B cell (primary cell): Measurements from ENCODE around the gene ARID3A. TPM values are rescaled to one million over a fixed set of nuclear protein-coding genes. Genes with fewer than 3 reads are reported as not detected.

Experiments used
- ATAC-seq: fragments of 200-7000 bp; cut with Tn5 transposase; one replicate; pipeline ENCODE4 v1.10.0; 2021; ENCODE audit warnings: low read depth, mild to moderate bottlenecking, moderate number of reproducible peaks, moderate library complexity
- CTCF ChIA-PET: fragments of 350-600 bp; sonication (Branson Sonifier 250); formaldehyde crosslinking; loops from one replicate; lab custom pipeline; 2021; ENCODE audit warnings: antibody characterized with exemption, inconsistent platforms; lab: Charles Lee
- POLR2A ChIA-PET: fragments of 350-600 bp; sonication (Branson Sonifier 250); formaldehyde crosslinking; loops from one replicate; lab custom pipeline; 2021; ENCODE audit warnings: antibody characterized with exemption; lab: Charles Lee
- DNase-seq: peaks from one replicate; pipeline ENCODE4 v3.0.0; 2013
- H2AFZ ChIP-seq: 2 replicates; pipeline ENCODE4 v1.6.1; 2012; ENCODE audit warnings: mild to moderate bottlenecking, low read depth, low read length; ENCODE audit not compliant: insufficient read depth, poor library complexity, severe bottlenecking
- H3K27ac ChIP-seq, 2 donors: 1 replicate in 1 of 2; 2 replicates in 1 of 2; pipeline ENCODE4 v1.5.1; 2012 to 2013; ENCODE audit warnings: low read length in 2 of 2, mild to moderate bottlenecking in 2 of 2, moderate library complexity in 1 of 2
- H3K27me3 ChIP-seq, 4 experiments: fragments of 200-600 bp in 1 of 4; sonication (generic) in 1 of 4; replicated peaks in 1 of 4; 1 replicate in 2 of 4; 2 replicates in 2 of 4; pipeline versions ENCODE4 v1.6.1 to v1.7.0; 2013 to 2016; ENCODE audit warnings: low read length in 3 of 4, mild to moderate bottlenecking in 2 of 4, mixed read lengths in 1 of 4, moderate library complexity in 1 of 4; ENCODE audit not compliant: insufficient read depth in 4 of 4, control insufficient read depth in 3 of 4; ENCODE audit errors: control extremely low read depth in 1 of 4
- H3K36me3 ChIP-seq, 2 experiments: replicated peaks in 1 of 2; 1 replicate in 1 of 2; 2 replicates in 1 of 2; pipeline versions ENCODE4 v1.6.1 to v1.7.1; 2013; ENCODE audit warnings: low read length in 1 of 2; ENCODE audit not compliant: insufficient read depth in 2 of 2, control insufficient read depth in 1 of 2; ENCODE audit errors: control extremely low read depth in 1 of 2, extremely low read depth in 1 of 2
- H3K4me1 ChIP-seq, 2 donors: fragments of 200-600 bp in 1 of 2; sonication (generic) in 1 of 2; 1 replicate in 1 of 2; 2 replicates in 1 of 2; pipeline versions ENCODE4 v1.5.1 to v1.6.1; 2013 to 2017; ENCODE audit warnings: low read length in 2 of 2; ENCODE audit not compliant: control insufficient read depth in 2 of 2, insufficient read depth in 2 of 2
- H3K4me2 ChIP-seq: replicated peaks from 2 replicates; pipeline ENCODE3; 2012; ENCODE audit warnings: mild to moderate bottlenecking, low read depth, low read length; ENCODE audit not compliant: poor library complexity, severe bottlenecking
- H3K4me3 ChIP-seq, 5 experiments: fragments of 200-600 bp in 1 of 5; sonication (generic) in 1 of 5; 1 replicate in 3 of 5; 2 replicates in 2 of 5; pipeline versions ENCODE4 v1.5.1 to v1.7.0; 2011 to 2016; ENCODE audit warnings: low read length in 4 of 5, mild to moderate bottlenecking in 4 of 5, low read depth in 2 of 5, control low read depth in 1 of 5, moderate library complexity in 1 of 5; ENCODE audit not compliant: insufficient read depth in 1 of 5; ENCODE audit errors: control extremely low read depth in 1 of 5, extremely low read depth in 1 of 5
- H3K79me2 ChIP-seq: fragments of 200-600 bp; sonication (generic); one replicate; pipeline ENCODE4 v1.6.0; 2016; ENCODE audit warnings: low read length; ENCODE audit not compliant: control insufficient read depth, insufficient read depth
- H3K9ac ChIP-seq: fragments of 200-600 bp; sonication (generic); 2 replicates; pipeline ENCODE4 v1.6.1; 2017; ENCODE audit warnings: mild to moderate bottlenecking, low read length, moderate library complexity
- H3K9me3 ChIP-seq, 3 donors: one replicate each; pipeline versions ENCODE4 v1.6.1 to v1.7.1; 2013; ENCODE audit warnings: low read length in 2 of 3; ENCODE audit not compliant: control insufficient read depth in 2 of 3, insufficient read depth in 1 of 3; ENCODE audit errors: control extremely low read depth in 1 of 3
- H4K20me1 ChIP-seq: 2 replicates; pipeline ENCODE4 v1.6.0; 2012; ENCODE audit warnings: mild to moderate bottlenecking, low read length; ENCODE audit not compliant: insufficient read depth, control insufficient read depth, poor library complexity, severe bottlenecking
- H3K27ac Mint-ChIP-seq: one replicate; pipeline ENCODE4 v1.8.0; 2021; ENCODE audit warnings: mixed read lengths
- H3K27me3 Mint-ChIP-seq: one replicate; pipeline ENCODE4 v1.8.0; 2021; ENCODE audit warnings: mixed read lengths
- H3K4me1 Mint-ChIP-seq: one replicate; pipeline ENCODE4 v1.8.0; 2021; ENCODE audit warnings: mixed read lengths
- H3K4me3 Mint-ChIP-seq: one replicate; pipeline ENCODE4 v1.8.0; 2021; ENCODE audit warnings: mixed read lengths
- H3K9me3 Mint-ChIP-seq: one replicate; pipeline ENCODE4 v1.8.0; 2022; ENCODE audit warnings: mixed read lengths; ENCODE audit not compliant: insufficient read depth
- EZH2 ChIP-seq: IDR thresholded peaks from 2 replicates; pipeline ENCODE4 v1.6.1; 2012; ENCODE audit warnings: borderline replicate concordance, low read depth, mild to moderate bottlenecking, moderate library complexity, low read length; ENCODE audit not compliant: insufficient read depth, poor library complexity, severe bottlenecking
- WGBS: methylation state at CpG from one replicate; pipeline ENCODE4 v1.1.5; 2013; ENCODE audit warnings: missing lambda C conversion rate; ENCODE audit not compliant: insufficient coverage; 5-methylcytosine and 5-hydroxymethylcytosine counted together
- intact Hi-C: fragments of 100-400 bp; cut with micrococcal nuclease; formaldehyde crosslinking; loops from one replicate; pipeline ENCODE4 v1.10.0; 2022
- polyA plus RNA-seq: library from polyadenylated mRNA; depleted of rRNA; stranded (reverse); fragments of >200 nt; gene quantifications from 2 replicates; pipeline ENCODE4 v1.2.3, GENCODE V29; 2012
- total RNA-seq, 2 donors: library from RNA; stranded (reverse); fragments of 120-200 nt in 1 of 2; gene quantifications; 1 replicate in 1 of 2; 2 replicates in 1 of 2; pipeline versions ENCODE4 v1.2.3 to v1.2.4, GENCODE V29; 2013 to 2022
- TF ChIP-seq, protein P1 (sequence below): fragments of 200-600 bp; IDR thresholded peaks from one replicate; pipeline ENCODE4 v1.8.0; 2022; ENCODE audit warnings: antibody characterized with exemption, mild to moderate bottlenecking

ARID3A gene
- total and polyA plus RNA-seq, 2 donors (not counting 1 experiment from before 2014, with no cell fraction given), result 22.9 to 60.5 TPM

- peaks cover 50% of the 10 kb centered on the region for H4K20me1 ChIP-seq
- no peaks in the 10 kb centered on the region for H3K9me3 Mint-ChIP-seq
- intact Hi-C loops, result no loop called here
- peaks cover 32 to 64% of the 10 kb centered on the region in 2 donors for H3K4me1 ChIP-seq
- DNase-seq (no peak), ATAC-seq (no peak)
- H3K9ac ChIP-seq, result peak overlapping the region; percentile 60
- H3K27me3 ChIP-seq, result no peaks in the 10 kb centered on the region
- H3K4me3 Mint-ChIP-seq, result peak overlapping the region; percentile 70
- H3K27ac ChIP-seq, result no peak overlapping the region
- no peak overlapping the region for H2AFZ ChIP-seq
- POLR2A ChIA-PET, result interaction anchor here (0.9 kb wide), 1 partner anchor 10 kb away, joined by 3 read pairs; no protein-coding TSS in a partner anchor
- peaks cover 0 to 2% of the 10 kb centered on the region in 2 experiments for H3K36me3 ChIP-seq
- H3K4me3 ChIP-seq, result peak overlapping the region in 3 of 5 experiments; percentile 35 to 58 (median 47)
- WGBS, result 46% methylated on average over 20 of the region's 33 CpGs
- H3K4me2 ChIP-seq, result peak overlapping the region; percentile 77
- peak overlapping the region; percentile 70 for H3K27ac Mint-ChIP-seq
- TF ChIP-seq, protein P1, sequence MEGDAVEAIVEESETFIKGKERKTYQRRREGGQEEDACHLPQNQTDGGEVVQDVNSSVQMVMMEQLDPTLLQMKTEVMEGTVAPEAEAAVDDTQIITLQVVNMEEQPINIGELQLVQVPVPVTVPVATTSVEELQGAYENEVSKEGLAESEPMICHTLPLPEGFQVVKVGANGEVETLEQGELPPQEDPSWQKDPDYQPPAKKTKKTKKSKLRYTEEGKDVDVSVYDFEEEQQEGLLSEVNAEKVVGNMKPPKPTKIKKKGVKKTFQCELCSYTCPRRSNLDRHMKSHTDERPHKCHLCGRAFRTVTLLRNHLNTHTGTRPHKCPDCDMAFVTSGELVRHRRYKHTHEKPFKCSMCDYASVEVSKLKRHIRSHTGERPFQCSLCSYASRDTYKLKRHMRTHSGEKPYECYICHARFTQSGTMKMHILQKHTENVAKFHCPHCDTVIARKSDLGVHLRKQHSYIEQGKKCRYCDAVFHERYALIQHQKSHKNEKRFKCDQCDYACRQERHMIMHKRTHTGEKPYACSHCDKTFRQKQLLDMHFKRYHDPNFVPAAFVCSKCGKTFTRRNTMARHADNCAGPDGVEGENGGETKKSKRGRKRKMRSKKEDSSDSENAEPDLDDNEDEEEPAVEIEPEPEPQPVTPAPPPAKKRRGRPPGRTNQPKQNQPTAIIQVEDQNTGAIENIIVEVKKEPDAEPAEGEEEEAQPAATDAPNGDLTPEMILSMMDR, result no peak
- TF ChIP-seq EZH2, result no peak
- H3K27me3 Mint-ChIP-seq, result no peaks in the 10 kb centered on the region
- CTCF ChIA-PET, result interaction anchor here (0.6 to 1.2 kb wide), 2 partner anchors 30 to 31 kb away, joined by 3 to 4 read pairs; partner anchors contain the start of gene WDR18
- H3K79me2 ChIP-seq, result peaks cover 69% of the 10 kb centered on the region
- no peaks in the 10 kb centered on the region for H3K9me3 ChIP-seq
- H3K4me1 Mint-ChIP-seq, result peaks cover 40% of the 10 kb centered on the region
Measured at GRCh38 chr19:953445-954271, 27.8 kb downstream of the ARID3A start.

GRCh38 chr19:954272-954671 lies 28.4 kb downstream of the ARID3A start:
- peak overlapping the region; percentile 34 for H3K4me3 Mint-ChIP-seq
- H3K27ac Mint-ChIP-seq, result peak overlapping the region; percentile 77
- ChIA-PET CTCF (interaction anchor here (0.7 to 1.2 kb wide), 2 partner anchors 27 to 30 kb away, joined by 3 read pairs; partner anchors contain the start of gene WDR18), POLR2A (interaction anchor here (0.6 to 0.9 kb wide), 2 partner anchors 10 to 26 kb away, joined by 3 read pairs; no protein-coding TSS in a partner anchor)
- peak overlapping the region; percentile 77 for H3K4me2 ChIP-seq
- intact Hi-C loops, result no loop called here
- H4K20me1 ChIP-seq, result peaks cover 50% of the 10 kb centered on the region
- H3K9me3 Mint-ChIP-seq, result no peaks in the 10 kb centered on the region
- 76% methylated on average over 12 of the region's 14 CpGs for WGBS
- peak overlapping the region in 1 of 2 donors; percentile 15 for H3K27ac ChIP-seq
- ATAC-seq (no peak), DNase-seq (no peak)
- TF ChIP-seq, protein P1, result no peak
- no peak for TF ChIP-seq EZH2
- peaks cover 0 to 2% of the 10 kb centered on the region in 2 experiments for H3K36me3 ChIP-seq
- peaks cover 26 to 58% of the 10 kb centered on the region in 2 donors for H3K4me1 ChIP-seq
- no peaks in the 10 kb centered on the region for H3K27me3 ChIP-seq
- H3K9ac ChIP-seq, result no peak overlapping the region
- H3K9me3 ChIP-seq, result no peaks in the 10 kb centered on the region
- no peak overlapping the region for H2AFZ ChIP-seq
- H3K79me2 ChIP-seq, result peaks cover 66% of the 10 kb centered on the region
- peaks cover 38% of the 10 kb centered on the region for H3K4me1 Mint-ChIP-seq
- H3K27me3 Mint-ChIP-seq, result no peaks in the 10 kb centered on the region
- H3K4me3 ChIP-seq, result no peak overlapping the region
